ENCODE data around the gene ACOT7.
"Not testable (repeated sequence)": the region's sequence is repeated elsewhere in the genome, so short reads cannot be mapped to it uniquely, and the experiment has no call there.

The ACOT7 gene

GRCh38 chr1:6363085-6363884, 30.3 kb downstream of the ACOT7 start:
- not testable (repeated sequence) for FAIRE-seq

GRCh38 chr1:6361124-6361775, 32.3 kb downstream of the ACOT7 start:
- no peak for FAIRE-seq
- no peak for DNase-seq (ENCODE audit: low spot score)

More at GRCh38 chr1:6363085-6363884, 30.3 kb downstream of the ACOT7 start:
- not testable (repeated sequence) for DNase-seq (ENCODE audit: low spot score)

- DNase-seq (ENCODE audit: low spot score) (no peak), FAIRE-seq (no peak)
Observed at GRCh38 chr1:6360517-6361070, 33.0 kb downstream of the ACOT7 start.

- FAIRE-seq (no peak), DNase-seq (ENCODE audit: low spot score) (no peak)
Observed at GRCh38 chr1:6360117-6360496, 33.5 kb downstream of the ACOT7 start.

- FAIRE-seq (no peak), DNase-seq (ENCODE audit: low spot score) (no peak)
Observed at GRCh38 chr1:6359216-6360116, 34.1 kb downstream of the ACOT7 start.

- FAIRE-seq (no peak), DNase-seq (ENCODE audit: low spot score) (no peak)
Observed at GRCh38 chr1:6358757-6359201, 34.8 kb downstream of the ACOT7 start.

GRCh38 chr1:6358144-6358624, 35.4 kb downstream of the ACOT7 start:
- DNase-seq (ENCODE audit: low spot score) = no peak
- FAIRE-seq = no peak

GRCh38 chr1:6357243-6357936, 36.2 kb downstream of the ACOT7 start:
- no peak for DNase-seq (ENCODE audit: low spot score)
- no peak for FAIRE-seq

- FAIRE-seq (no peak), DNase-seq (ENCODE audit: low spot score) (no peak)
Observed at GRCh38 chr1:6355621-6356020, 37.9 kb downstream of the ACOT7 start.

GRCh38 chr1:6354659-6355317, 38.8 kb downstream of the ACOT7 start:
- DNase-seq (ENCODE audit: low spot score) (no peak), FAIRE-seq (no peak)

GRCh38 chr1:6353955-6354658, 39.5 kb downstream of the ACOT7 start:
- FAIRE-seq (no peak), DNase-seq (ENCODE audit: low spot score) (no peak)

- DNase-seq (ENCODE audit: low spot score) = no peak
- FAIRE-seq = no peak
Observed at GRCh38 chr1:6353619-6353954, 40.0 kb downstream of the ACOT7 start.

GRCh38 chr1:6352138-6352563, 41.4 kb downstream of the ACOT7 start:
- no peak for FAIRE-seq
- no peak for DNase-seq (ENCODE audit: low spot score)

GRCh38 chr1:6351480-6352137, 42.0 kb downstream of the ACOT7 start:
- FAIRE-seq (no peak), DNase-seq (ENCODE audit: low spot score) (peak; percentile 24)

- FAIRE-seq (no peak), DNase-seq (ENCODE audit: low spot score) (no peak)
Observed at GRCh38 chr1:6350416-6351088, 43.0 kb downstream of the ACOT7 start.

GRCh38 chr1:6349254-6349943, 44.2 kb downstream of the ACOT7 start:
- no peak for DNase-seq (ENCODE audit: low spot score)
- no peak for FAIRE-seq

- no peak for FAIRE-seq
- DNase-seq (ENCODE audit: low spot score) = no peak
Observed at GRCh38 chr1:6348511-6349191, 44.9 kb downstream of the ACOT7 start.

Measured in urothelium cell line (cell line).